Chondrocyte (in vitro differentiated cells): Measurements from ENCODE around the gene RPL41. TPM values are rescaled to one million over a fixed set of nuclear protein-coding genes. Genes with fewer than 3 reads are reported as not detected.
A peak's percentile ranks its signal among the peaks of the same experiment; 100 is the strongest.

Experiments
- DNase-seq: peaks from one replicate; pipeline ENCODE4 v3.0.0; 2021; ENCODE audit warnings: mixed read lengths, low spot score
- H3K27ac Mint-ChIP-seq: one replicate; pipeline ENCODE4 v1.8.0; 2021; ENCODE audit warnings: mild to moderate bottlenecking, moderate library complexity, mixed read lengths; ENCODE audit not compliant: unreplicated experiment
- H3K27me3 Mint-ChIP-seq: 2 replicates; pipeline ENCODE4 v1.8.0; 2021; ENCODE audit warnings: low read depth, mixed read lengths
- H3K36me3 Mint-ChIP-seq: 2 replicates; pipeline ENCODE4 v1.8.0; 2021; ENCODE audit warnings: low read depth, mixed read lengths
- H3K4me1 Mint-ChIP-seq: 2 replicates; pipeline ENCODE4 v1.8.0; 2021; ENCODE audit warnings: low read depth, mild to moderate bottlenecking, mixed read lengths
- H3K4me3 Mint-ChIP-seq: one replicate; pipeline ENCODE4 v1.8.0; 2021; ENCODE audit warnings: mild to moderate bottlenecking, moderate library complexity, mixed read lengths; ENCODE audit not compliant: unreplicated experiment
- H3K9me3 Mint-ChIP-seq: 2 replicates; pipeline ENCODE4 v1.8.0; 2021; ENCODE audit warnings: low read depth, mixed read lengths
- total RNA-seq: library from RNA; stranded (reverse); gene quantifications from 3 replicates; pipeline ENCODE4 v1.2.1, GENCODE V29; 2021
- TF ChIP-seq, protein P1 (sequence below): fragments of 200-600 bp; sonication (generic); IDR thresholded peaks from 2 replicates; pipeline ENCODE4 v1.5.0; 2021; ENCODE audit warnings: antibody characterized with exemption, mild to moderate bottlenecking, moderate library complexity

RPL41 gene
- total RNA-seq, 1 donor from 2014 or later: 2,631 TPM

DNA sequence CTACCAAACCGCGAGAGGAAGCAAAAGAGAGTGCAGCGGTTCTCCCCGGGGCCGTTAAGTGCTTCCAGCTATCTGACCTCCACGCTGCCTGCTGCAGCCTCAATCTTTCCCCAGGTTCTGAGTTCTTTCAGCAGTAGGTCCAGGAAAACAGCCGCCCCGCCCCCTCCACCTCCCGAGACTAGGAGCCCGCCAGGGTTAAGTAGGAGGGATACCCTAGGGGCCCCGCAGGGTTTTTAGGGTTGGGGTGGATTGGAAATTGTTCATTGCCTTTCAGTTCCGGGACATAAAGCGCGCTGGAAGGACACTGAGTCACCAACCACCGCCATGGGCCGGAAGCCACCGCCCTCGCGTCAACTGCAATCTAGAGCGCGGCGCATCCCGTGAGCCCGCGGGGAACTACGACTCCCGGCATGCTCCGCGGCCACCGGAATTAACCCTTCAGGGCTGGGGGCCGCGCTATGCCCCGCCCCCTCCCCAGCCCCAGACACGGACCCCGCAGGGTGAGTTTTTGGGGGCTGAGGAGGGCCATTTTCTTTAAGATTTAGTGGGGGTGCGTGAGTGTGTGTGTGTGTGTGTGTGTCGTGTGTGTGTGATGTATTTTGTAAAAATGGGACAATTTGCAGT is 35.8 kb downstream of the RPL41 start, which contains the start of gene MYL6B:
MYL6B (plus strand) TSS at position 456 of the 624 bp plus-strand sequence. CDS start 1,332 bp downstream, outside the sequence.
- H3K27ac Mint-ChIP-seq: peak within 1 kb of the TSS; percentile 95
- TF ChIP-seq, protein P1, sequence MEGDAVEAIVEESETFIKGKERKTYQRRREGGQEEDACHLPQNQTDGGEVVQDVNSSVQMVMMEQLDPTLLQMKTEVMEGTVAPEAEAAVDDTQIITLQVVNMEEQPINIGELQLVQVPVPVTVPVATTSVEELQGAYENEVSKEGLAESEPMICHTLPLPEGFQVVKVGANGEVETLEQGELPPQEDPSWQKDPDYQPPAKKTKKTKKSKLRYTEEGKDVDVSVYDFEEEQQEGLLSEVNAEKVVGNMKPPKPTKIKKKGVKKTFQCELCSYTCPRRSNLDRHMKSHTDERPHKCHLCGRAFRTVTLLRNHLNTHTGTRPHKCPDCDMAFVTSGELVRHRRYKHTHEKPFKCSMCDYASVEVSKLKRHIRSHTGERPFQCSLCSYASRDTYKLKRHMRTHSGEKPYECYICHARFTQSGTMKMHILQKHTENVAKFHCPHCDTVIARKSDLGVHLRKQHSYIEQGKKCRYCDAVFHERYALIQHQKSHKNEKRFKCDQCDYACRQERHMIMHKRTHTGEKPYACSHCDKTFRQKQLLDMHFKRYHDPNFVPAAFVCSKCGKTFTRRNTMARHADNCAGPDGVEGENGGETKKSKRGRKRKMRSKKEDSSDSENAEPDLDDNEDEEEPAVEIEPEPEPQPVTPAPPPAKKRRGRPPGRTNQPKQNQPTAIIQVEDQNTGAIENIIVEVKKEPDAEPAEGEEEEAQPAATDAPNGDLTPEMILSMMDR: no peak
- H3K36me3 Mint-ChIP-seq: peaks cover 3% of the 10 kb centered on the region
- H3K4me3 Mint-ChIP-seq: peak within 1 kb of the TSS; percentile 87
- DNase-seq: peak; percentile 97
- no peaks in the 10 kb centered on the region for H3K27me3 Mint-ChIP-seq
- H3K4me1 Mint-ChIP-seq: peaks cover 40% of the 10 kb centered on the region
- no peaks in the 10 kb centered on the region for H3K9me3 Mint-ChIP-seq

GRCh38 chr12:56152756-56153677 is 36.6 kb downstream of the RPL41 start:
- Mint-ChIP-seq H3K36me3 (peaks cover 3% of the 10 kb centered on the region), H3K27ac (peak overlapping the region; percentile 95), H3K4me3 (peak overlapping the region; percentile 87), H3K9me3 (no peaks in the 10 kb centered on the region), H3K27me3 (no peaks in the 10 kb centered on the region), H3K4me1 (peaks cover 45% of the 10 kb centered on the region)
- TF ChIP-seq, protein P1: no peak
- no peak for DNase-seq

GRCh38 chr12:56153678-56154065 is 37.2 kb downstream of the RPL41 start:
- no peak overlapping the region for H3K27ac Mint-ChIP-seq
- H3K4me3 Mint-ChIP-seq: peak overlapping the region; percentile 87
- H3K4me1 Mint-ChIP-seq: peaks cover 45% of the 10 kb centered on the region
- peaks cover 3% of the 10 kb centered on the region for H3K36me3 Mint-ChIP-seq
- TF ChIP-seq, protein P1: no peak
- DNase-seq: no peak
- no peaks in the 10 kb centered on the region for H3K27me3 Mint-ChIP-seq
- no peaks in the 10 kb centered on the region for H3K9me3 Mint-ChIP-seq

DNA sequence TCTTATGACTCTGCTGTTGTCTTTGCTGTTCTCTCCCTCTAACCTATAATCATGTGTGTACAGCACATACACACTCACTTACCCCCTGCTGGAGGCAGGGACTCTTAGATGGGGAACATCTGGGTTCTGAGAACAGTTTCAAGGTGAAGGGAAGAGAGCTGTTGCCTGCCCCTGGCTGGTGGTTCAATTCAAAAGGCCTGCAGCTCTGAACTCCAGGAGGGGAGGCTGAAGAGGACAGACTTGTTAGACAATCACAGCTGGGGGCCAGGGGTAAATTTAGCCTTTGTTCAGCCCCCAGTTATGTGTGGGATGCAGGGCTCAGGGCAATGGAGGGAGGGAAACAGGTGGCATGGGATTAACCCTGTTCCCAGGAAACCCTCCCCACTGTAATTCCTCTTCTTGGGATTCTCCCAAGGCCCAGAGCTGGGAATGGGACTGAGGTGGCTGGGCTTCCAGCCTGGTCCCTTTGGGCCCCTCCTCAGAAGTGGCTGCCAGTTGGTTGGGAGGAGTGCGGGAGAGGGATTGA is 37.9 kb downstream of the RPL41 start:
- Mint-ChIP-seq H3K9me3 (no peaks in the 10 kb centered on the region), H3K4me3 (no peak overlapping the region), H3K36me3 (peaks cover 7% of the 10 kb centered on the region), H3K27me3 (no peaks in the 10 kb centered on the region), H3K4me1 (peaks cover 48% of the 10 kb centered on the region), H3K27ac (no peak overlapping the region)
- DNase-seq: no peak
- TF ChIP-seq, protein P1: no peak

- H3K27me3 Mint-ChIP-seq: no peaks in the 10 kb centered on the region
- H3K4me1 Mint-ChIP-seq: peaks cover 50% of the 10 kb centered on the region
Measured at GRCh38 chr12:56154818-56155217, 38.4 kb downstream of the RPL41 start.

More at GRCh38 chr12:56154818-56155217, 38.4 kb downstream of the RPL41 start:
- Mint-ChIP-seq H3K27ac (no peak overlapping the region), H3K4me3 (no peak overlapping the region), H3K36me3 (peaks cover 11% of the 10 kb centered on the region), H3K9me3 (no peaks in the 10 kb centered on the region)
- DNase-seq: no peak
- TF ChIP-seq, protein P1: no peak
